Stomach smooth muscle (tissue), 2 donors: ENCODE data around the gene GPR180.

Source experiments
- H3K27ac ChIP-seq: one replicate; pipeline ENCODE4 v1.7.0; 2013; ENCODE audit warnings: mild to moderate bottlenecking, low read length, inconsistent platforms
- H3K27me3 ChIP-seq, 2 donors: one replicate each; pipeline ENCODE4 v1.7.0; 2013; ENCODE audit warnings: low read length in 2 of 2; ENCODE audit not compliant: insufficient read depth in 2 of 2, control insufficient read depth in 1 of 2
- H3K36me3 ChIP-seq, 2 donors: one replicate each; pipeline ENCODE4 v1.7.0; 2013; ENCODE audit warnings: low read length in 2 of 2; ENCODE audit not compliant: control insufficient read depth in 2 of 2, insufficient read depth in 2 of 2
- H3K4me1 ChIP-seq: one replicate; pipeline ENCODE4 v1.7.0; 2013; ENCODE audit warnings: low read length; ENCODE audit not compliant: control insufficient read depth, insufficient read depth
- H3K4me3 ChIP-seq, 2 donors: one replicate each; pipeline ENCODE4 v1.7.0; 2013; ENCODE audit warnings: low read length in 2 of 2
- H3K9ac ChIP-seq, 2 donors: one replicate each; pipeline ENCODE4 v1.7.0; 2013; ENCODE audit warnings: low read length in 2 of 2, mild to moderate bottlenecking in 1 of 2
- H3K9me3 ChIP-seq, 2 donors: one replicate each; pipeline ENCODE4 v1.7.0; 2013; ENCODE audit warnings: low read length in 2 of 2; ENCODE audit not compliant: control insufficient read depth in 2 of 2
- donor health status: healthy.
- donor health status: Pancreatic carcinoma.

GPR180 gene

DNA sequence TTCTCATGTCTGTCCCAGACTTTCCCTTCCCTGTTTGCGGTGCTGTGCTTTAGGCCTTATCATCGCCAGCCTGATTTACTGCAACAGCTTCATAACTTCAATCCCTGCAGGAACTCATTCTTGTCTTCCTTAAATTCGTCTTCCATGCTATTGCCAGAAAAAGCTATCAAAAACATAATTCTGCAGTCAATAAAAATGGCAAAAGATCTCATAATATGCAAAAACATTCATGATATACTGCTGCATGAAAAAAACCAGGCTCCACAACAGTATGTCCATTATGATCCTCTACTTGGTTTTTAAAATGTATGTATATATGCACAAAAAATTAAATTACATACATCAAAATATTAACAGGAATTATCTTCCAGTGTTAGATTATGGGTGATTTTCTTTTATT lies 34.1 kb upstream of the GPR180 start:
- Histone ChIP-seq H3K9ac (no peak overlapping the region), H3K27ac (no peak overlapping the region), H3K4me3 (no peak overlapping the region), H3K27me3 (no peaks in the 10 kb centered on the region), H3K9me3 (no peaks in the 10 kb centered on the region), H3K36me3 (peaks cover 18 to 23% of the 10 kb centered on the region in 2 donors), H3K4me1 (no peaks in the 10 kb centered on the region)

- Histone ChIP-seq H3K27me3 (no peaks in the 10 kb centered on the region), H3K4me3 (no peak overlapping the region)
Measured at GRCh38 chr13:94568443-94568842, 33.2 kb upstream of the GPR180 start.

GRCh38 chr13:94569615-94570014 lies 32.0 kb upstream of the GPR180 start:
- Histone ChIP-seq H3K4me3 (no peak overlapping the region), H3K27me3 (no peaks in the 10 kb centered on the region), H3K9ac (no peak overlapping the region), H3K36me3 (peaks cover 31 to 34% of the 10 kb centered on the region in 2 donors), H3K4me1 (no peaks in the 10 kb centered on the region), H3K9me3 (no peaks in the 10 kb centered on the region), H3K27ac (no peak overlapping the region)

More at GRCh38 chr13:94568443-94568842, 33.2 kb upstream of the GPR180 start:
- Histone ChIP-seq H3K36me3 (peaks cover 26 to 30% of the 10 kb centered on the region in 2 donors), H3K9ac (no peak overlapping the region), H3K27ac (no peak overlapping the region), H3K4me1 (no peaks in the 10 kb centered on the region), H3K9me3 (no peaks in the 10 kb centered on the region)

DNA sequence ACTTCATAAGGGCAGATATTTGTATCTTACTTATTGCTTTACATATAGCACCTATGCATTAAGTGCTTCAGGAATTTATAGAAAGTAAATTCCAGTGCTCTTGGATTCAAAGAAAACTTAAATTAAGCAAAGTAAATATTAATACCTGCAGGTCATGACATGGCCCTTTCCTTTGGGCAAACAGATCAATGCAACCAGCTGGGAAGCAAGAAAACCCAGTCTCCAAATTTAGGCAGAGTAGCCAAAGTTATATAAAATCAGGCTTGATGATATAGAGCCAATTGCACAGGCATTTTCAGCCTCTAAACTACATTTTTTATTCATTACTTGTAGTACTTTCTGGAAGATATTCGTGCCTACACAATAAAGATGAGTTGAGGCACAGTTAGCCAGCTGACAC lies 22.6 kb upstream of the GPR180 start:
- Histone ChIP-seq H3K27ac (no peak overlapping the region), H3K9ac (no peak overlapping the region), H3K27me3 (no peaks in the 10 kb centered on the region), H3K9me3 (no peaks in the 10 kb centered on the region), H3K4me3 (no peak overlapping the region), H3K36me3 (peaks cover 27 to 35% of the 10 kb centered on the region in 2 donors), H3K4me1 (no peaks in the 10 kb centered on the region)

DNA sequence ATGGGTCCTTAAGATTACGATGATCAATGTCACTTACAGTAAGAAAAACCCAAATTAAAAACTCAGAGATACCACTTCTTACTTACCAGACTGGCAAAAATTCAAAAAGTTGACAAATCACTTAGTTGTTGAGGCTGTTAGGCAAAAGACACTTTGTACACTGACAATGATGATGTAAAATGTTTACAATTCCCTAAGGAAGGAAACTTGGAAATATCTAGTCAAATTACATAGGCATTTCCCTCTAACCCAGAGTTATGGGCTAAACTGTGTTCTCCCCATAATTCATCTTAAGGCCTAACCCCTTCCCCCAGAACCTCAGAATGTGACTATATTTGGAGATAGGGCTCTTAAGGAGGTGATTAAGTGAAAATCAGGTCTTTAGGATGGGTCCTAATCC lies 17.7 kb upstream of the GPR180 start:
- H3K4me1 ChIP-seq: no peaks in the 10 kb centered on the region
- no peak overlapping the region for H3K4me3 ChIP-seq
- H3K27ac ChIP-seq: no peak overlapping the region
- H3K9me3 ChIP-seq: no peaks in the 10 kb centered on the region
- H3K36me3 ChIP-seq: peaks cover 27 to 31% of the 10 kb centered on the region in 2 donors
- H3K9ac ChIP-seq: no peak overlapping the region
- H3K27me3 ChIP-seq: no peaks in the 10 kb centered on the region

GRCh38 chr13:94585543-94586101 lies 16.0 kb upstream of the GPR180 start:
- Histone ChIP-seq H3K4me1 (no peaks in the 10 kb centered on the region), H3K27ac (no peak overlapping the region), H3K27me3 (no peaks in the 10 kb centered on the region), H3K4me3 (no peak overlapping the region), H3K9ac (no peak overlapping the region), H3K9me3 (no peaks in the 10 kb centered on the region), H3K36me3 (peaks cover 15 to 22% of the 10 kb centered on the region in 2 donors)

- Histone ChIP-seq H3K27me3 (no peaks in the 10 kb centered on the region), H3K9ac (no peak overlapping the region), H3K4me1 (no peaks in the 10 kb centered on the region), H3K36me3 (peaks cover 15 to 20% of the 10 kb centered on the region in 2 donors), H3K27ac (no peak overlapping the region), H3K4me3 (no peak overlapping the region), H3K9me3 (no peaks in the 10 kb centered on the region)
Measured at GRCh38 chr13:94586371-94586770, 15.3 kb upstream of the GPR180 start.

DNA sequence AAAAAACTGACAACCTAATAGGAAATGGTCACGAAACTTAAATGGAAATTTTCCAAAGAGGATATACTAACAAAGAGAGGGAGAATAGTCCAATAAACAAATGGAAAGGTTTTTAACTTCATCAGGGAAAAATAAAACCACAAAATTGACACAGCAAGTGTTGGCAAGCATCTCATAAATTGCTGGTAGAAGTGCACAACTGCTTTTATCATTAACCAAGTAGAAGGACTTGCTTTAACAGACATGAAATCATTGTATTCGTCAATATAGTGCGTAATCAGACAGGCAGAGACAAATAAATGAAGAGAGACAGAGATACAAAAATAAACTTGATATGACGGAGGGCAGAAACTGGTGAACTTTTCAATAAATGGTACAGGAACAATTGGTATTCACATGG lies 13.1 kb upstream of the GPR180 start:
- Histone ChIP-seq H3K4me1 (no peaks in the 10 kb centered on the region), H3K27me3 (no peaks in the 10 kb centered on the region), H3K36me3 (peaks cover 11 to 12% of the 10 kb centered on the region in 2 donors), H3K9ac (no peak overlapping the region), H3K4me3 (no peak overlapping the region), H3K27ac (no peak overlapping the region), H3K9me3 (no peaks in the 10 kb centered on the region)

GRCh38 chr13:94590744-94591143 lies 10.9 kb upstream of the GPR180 start:
- H3K36me3 ChIP-seq: peaks cover 2 to 8% of the 10 kb centered on the region in 2 donors
- peaks cover 11% of the 10 kb centered on the region for H3K4me1 ChIP-seq
- H3K9me3 ChIP-seq: no peaks in the 10 kb centered on the region
- no peak overlapping the region for H3K9ac ChIP-seq
- H3K4me3 ChIP-seq: no peak overlapping the region
- H3K27me3 ChIP-seq: no peaks in the 10 kb centered on the region
- H3K27ac ChIP-seq: no peak overlapping the region

GRCh38 chr13:94595001-94595949 lies 6.4 kb upstream of the GPR180 start:
- Histone ChIP-seq H3K9me3 (no peaks in the 10 kb centered on the region), H3K4me3 (peak overlapping the region; percentile 96 to 97), H3K36me3 (peaks cover 2 to 8% of the 10 kb centered on the region in 2 donors), H3K27ac (peak overlapping the region; percentile 46), H3K9ac (peak overlapping the region; percentile 92 to 96), H3K27me3 (no peaks in the 10 kb centered on the region), H3K4me1 (peaks cover 11% of the 10 kb centered on the region)
